ENCODE data around the gene ABCG8.

GRCh38 chr2:43812006-43812405, 26.8 kb upstream of the ABCG8 start:
- TF ChIP-seq CTCF (IDR thresholded peaks at IDR 0.05) (no peak), POLR2A (IDR thresholded peaks at IDR 0.05) (no peak), EP300 (IDR thresholded peaks at IDR 0.05) (no peak), POLR2AphosphoS5 (IDR thresholded peaks at IDR 0.05) (no peak)

Data from suprapubic skin (tissue), 4 donors.